Renal cortical epithelial cell (primary cell): ENCODE measurements around the gene PLXNA4. TPM values are rescaled to one million over a fixed set of nuclear protein-coding genes. Genes with fewer than 3 reads are reported as not detected.
"Not testable (repeated sequence)": the region's sequence is repeated elsewhere in the genome, so short reads cannot be mapped to it uniquely, and the experiment has no call there.

Experiments
- DNase-seq: peaks from one replicate; pipeline ENCODE4 v3.0.0-alpha.2; 2011; ENCODE audit warnings: low read depth
- total RNA-seq: library from RNA; depleted of rRNA; stranded (reverse); fragments of >200 nt; gene quantifications from 2 replicates; pipeline ENCODE4 v1.2.3, GENCODE V29; 2014

The PLXNA4 gene
- total RNA-seq, 1 donor from 2014 or later: 0.05 TPM

DNA sequence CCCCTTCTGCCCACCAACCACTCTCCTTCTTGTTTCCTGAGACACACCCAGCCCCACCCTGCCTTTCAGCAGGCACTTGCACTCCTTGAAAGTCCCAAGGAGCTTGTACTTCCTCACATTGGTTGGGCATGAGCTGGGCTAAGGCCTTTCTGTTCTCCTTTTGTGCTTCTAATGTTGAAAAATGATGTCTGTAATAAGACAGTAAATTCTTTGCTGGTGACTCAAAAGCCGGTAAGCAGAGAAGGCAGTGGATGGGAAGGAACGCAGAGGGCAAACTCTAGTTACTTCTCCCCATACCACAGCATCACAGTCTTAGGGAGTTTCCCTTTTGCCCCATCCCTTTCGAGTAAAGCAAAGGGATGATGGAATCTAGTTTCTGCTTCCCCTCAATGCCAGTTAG lies 185.6 kb downstream of the PLXNA4 start:
- DNase-seq: peak; percentile 13

DNA sequence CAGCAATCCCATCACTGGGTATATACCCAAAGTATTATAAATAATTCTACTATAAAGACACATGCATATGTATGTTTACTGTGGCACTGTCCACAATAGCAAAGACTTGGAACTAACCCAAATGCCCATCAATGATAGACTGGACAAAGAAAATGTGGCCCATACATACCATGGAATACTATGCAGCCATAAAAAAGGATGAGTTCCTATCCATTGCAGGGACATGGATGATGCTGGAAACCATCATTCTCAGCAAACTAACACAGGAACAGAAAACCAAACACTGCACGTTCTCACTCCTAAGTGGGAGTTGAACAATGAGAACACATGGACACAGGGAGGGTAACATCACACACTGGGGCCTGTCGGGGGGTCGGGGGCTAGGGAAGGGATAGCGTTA lies 186.2 kb downstream of the PLXNA4 start:
- DNase-seq: not testable (repeated sequence)

DNA sequence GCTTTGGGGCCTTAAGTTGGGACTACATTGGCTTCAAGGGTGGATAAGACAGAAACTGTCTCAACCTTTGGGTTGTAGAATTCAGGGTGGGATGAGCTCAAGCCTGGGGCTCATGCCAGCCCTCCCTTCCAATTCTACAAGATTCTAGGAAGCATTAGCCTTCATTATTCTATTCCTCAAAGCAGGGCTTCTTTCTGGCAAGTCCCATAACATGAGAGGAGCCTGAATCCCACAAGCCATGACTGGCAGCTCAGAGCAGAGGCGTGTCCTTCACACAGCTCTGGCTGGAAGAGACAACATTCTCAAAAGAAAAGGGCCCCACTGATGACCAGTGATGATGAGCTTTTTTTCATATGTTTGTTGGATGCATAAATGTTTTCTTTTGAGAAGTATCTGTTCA lies 187.6 kb downstream of the PLXNA4 start:
- no peak for DNase-seq

DNA sequence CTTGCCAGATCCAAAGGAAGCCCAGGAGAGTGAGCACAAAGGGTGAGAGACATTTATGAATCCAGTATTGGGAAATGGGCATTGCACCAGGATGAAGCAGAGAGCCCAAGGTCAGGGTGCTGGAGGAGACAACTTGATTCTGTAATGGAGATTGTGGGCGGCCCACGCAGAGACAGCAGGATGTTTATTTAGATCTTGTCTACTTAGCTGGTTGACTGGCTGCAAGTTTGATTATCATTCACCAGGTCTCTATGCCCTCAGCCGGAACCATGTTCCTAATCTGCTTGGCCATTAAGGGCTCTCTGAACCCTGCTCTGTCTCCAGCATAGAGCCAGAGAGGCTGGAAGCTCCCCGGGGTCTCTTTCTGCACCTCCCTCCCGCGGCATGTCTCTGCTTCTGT lies 188.7 kb downstream of the PLXNA4 start:
- DNase-seq: no peak

DNA sequence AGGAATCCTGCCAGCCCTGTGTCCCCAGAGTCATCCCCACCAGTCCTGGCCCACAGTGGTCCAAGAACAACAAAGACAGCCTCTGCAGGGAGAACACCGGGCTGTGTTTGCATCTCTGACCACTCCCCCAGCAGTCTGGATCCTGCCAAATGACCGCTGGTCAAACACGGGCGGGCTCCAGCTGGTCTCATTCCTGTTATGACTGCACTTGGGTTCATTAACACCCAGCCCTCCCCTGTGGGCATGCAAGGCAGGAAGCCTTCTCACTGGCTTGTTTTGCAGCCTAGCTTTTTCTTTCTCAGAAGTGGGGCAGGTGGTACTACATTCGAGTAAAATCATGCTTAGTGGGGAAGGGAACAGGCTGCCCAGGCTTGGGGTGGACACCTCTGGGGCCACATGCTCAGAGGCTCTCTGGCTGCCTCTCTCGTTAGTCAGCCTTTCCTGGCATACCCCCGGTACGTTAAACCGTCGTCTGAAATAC lies 190.0 kb downstream of the PLXNA4 start:
- peak; percentile 57 for DNase-seq

DNA sequence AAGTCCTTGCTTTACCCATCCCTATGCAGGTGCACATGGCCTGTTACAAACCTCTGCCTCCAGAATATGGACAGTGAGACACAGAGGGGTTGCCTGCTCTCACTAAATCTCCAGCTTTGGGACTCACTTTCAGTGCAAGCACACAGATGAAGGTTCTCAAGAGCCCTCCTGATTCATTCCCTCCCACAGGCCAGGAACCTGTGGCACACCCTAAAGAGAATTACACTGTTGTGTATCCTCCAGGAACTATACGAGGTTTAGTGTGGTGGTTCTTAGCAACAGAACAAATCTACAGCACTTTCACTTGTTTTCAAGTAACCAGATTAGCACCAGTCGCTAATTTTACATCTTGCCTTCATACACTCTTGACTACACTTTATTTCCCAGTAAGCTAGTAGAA lies 192.3 kb downstream of the PLXNA4 start:
- DNase-seq: peak; percentile 16

DNA sequence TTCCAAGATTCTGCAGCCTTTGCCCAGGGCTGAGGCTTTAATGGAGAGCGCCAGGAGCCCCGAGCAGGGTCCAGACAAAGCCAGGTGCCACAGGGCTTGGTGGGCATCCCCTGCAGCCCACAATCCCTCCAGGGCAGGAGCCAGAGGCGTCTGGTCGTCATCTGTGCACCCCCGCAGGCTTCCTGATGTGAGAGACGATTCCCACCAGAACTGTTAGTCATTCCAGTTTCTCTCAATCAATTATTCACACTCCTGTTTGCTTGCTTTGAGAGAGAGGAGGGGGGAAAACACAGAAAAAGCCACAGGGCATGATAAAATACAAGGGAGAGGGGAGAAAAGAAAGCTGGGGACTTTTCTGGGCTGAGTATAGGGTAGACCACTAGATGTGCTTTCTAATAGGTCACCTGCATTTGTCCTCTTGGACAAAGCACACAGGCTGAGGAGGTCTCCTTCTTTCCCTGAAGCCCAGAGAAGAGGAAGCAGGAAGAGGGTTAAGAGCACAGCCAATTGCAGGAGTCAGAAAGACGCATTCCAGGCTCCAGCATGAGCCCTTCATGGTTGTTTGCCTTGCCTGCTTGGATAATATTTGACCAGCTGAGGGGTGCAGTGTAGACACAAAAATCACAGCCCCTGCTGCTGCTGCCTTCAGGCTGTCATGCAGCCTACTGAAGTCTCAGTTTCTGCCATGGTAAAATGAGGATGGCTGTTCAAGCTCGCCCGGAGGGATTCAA lies 194.4 kb downstream of the PLXNA4 start:
- DNase-seq: peak; percentile 64

DNA sequence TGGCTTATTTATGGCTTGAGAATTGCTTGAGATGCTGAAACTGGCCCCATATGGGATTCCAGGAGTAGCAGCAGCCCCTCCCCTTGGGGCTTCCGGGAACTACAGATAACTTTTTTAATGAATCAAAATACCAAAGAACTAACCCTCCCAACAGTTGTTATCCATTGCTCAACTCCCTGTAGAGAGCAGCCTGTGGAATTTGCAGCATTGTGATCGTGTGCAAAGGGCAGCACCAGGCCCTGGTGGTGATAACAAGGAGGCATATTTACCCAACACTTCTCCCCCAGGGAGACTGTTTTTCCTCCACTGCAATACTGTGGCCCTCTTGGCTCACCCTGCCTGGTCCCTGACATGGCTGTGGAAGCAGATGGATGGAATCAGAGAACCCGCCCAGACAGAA lies 196.2 kb downstream of the PLXNA4 start:
- peak; percentile 36 for DNase-seq

DNA sequence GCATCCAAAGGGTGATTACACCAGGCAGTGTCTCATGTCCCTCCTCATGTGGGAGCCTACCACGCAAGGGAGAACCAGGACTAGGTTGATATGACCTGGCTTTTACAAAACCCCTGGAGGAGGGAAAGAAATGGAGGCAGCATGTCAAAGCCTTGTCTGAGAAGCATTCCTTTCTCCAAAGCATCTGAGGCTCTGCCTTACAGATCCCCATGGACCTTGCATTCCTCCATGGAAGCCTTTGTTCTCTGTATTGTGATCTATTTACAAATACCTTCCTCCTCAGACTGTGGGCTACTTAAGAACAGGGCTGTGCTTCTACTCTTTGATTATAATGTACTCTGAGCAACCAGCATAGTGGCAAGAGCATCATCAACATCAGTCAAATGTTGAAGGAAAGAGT lies 197.0 kb downstream of the PLXNA4 start:
- no peak for DNase-seq

DNA sequence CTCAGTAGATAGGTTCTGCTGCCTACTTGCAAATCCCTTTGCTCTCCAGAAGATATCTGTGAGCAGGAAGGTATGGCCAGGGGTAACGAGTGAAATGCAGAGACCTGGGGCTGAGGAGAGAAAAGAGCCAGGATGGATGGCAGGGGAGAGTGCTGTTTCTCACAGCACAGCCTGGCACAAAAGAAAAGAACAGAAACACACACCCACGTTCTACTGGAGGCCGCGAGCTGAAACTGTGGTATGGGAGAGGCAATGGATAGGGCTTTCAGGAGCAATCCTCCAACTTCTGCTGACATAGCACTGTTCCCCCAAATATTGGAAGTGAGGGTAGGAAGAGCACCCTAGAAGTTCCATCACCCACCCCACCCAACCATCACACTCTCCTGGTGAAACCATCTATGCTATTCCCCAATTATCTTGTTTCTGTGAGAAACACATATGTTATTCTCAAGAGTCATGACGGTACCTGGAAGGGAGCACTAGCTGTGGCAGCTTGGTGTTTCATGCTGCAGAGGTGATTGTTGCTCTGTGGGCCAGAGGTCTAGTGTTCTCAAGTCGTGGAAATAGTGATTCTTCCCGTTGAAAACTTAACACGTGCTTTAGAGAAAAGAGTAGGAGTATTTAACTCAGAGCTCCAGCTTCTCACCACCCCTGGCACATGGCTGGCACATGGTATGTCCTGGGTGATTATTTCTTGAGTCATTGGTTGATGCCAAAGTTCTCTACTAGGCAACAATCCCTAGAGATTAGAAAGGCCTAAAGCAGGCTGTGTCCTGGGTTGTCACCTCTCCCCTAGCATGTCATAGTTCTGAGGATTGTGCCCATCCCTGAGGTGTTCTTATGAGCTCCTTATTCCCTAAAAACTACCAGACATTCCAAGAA lies 198.3 kb downstream of the PLXNA4 start:
- no peak for DNase-seq

DNA sequence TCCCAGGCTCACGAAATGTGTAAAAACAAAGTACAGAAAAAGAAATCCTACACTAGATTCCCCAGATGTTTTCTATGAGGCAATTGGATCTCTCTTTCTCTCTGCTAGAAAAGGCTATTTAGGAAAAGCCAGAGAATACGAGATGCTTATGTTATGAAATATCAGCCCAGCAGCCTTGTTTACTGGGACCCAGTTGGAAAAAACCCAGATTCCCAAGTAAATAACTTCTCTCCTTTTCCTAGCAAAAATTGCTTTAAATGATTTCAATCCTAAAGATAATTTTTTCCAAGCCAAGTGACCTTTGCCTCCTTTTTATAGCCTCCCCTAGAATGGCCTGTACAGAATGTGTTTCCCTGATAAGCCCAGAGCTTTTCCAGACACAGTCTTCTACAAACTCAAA lies 199.3 kb downstream of the PLXNA4 start:
- no peak for DNase-seq

DNA sequence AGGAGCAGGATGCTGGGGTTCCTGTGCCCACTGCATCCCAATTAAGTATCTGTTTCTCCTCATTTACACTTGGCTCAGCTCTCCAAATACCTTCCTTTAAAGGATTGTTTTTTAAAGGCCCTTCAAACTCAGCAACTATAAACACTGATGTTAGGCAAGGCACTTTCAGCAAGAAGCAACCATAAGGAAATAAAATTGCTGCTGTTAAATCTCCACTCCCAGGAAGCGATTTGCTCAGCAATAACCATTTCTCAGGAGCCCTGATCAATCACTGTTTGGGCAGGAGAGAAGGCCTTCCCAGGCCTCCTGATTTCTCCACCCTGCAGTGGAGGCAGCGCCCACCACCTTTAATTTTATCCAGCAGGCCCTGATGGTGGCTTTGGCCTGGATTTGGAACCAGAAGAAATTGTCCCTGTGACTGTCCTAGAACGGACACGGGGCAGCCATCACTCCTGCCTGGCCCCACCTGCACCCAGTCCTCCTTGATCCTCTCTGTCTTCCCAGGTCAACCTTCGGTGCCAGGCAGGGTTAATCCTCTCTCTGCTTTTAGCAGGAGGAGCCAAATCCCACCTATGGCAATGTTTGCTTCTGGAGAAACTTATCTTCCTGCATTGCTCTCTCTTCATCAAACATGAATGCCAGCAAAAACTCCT lies 199.8 kb downstream of the PLXNA4 start:
- DNase-seq: no peak

DNA sequence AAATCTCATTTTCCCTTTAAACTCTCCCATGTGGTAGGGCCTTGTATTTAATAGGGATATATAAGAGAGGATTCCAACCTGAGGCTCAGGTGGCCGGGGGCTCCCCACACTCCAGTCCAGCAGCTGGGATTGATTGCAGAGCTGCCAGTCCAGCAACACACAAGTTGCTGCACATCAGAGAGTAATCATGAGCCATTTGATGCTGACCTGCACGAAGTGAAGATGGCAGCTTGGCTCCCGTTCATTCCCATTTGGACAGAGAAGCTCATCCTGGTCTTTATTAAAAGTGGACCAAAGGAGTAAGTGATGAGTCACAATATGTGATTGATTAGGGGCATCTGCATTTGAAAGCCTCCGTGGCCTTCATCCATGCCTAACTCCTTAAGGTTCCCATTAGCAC lies 202.4 kb downstream of the PLXNA4 start:
- DNase-seq: no peak

DNA sequence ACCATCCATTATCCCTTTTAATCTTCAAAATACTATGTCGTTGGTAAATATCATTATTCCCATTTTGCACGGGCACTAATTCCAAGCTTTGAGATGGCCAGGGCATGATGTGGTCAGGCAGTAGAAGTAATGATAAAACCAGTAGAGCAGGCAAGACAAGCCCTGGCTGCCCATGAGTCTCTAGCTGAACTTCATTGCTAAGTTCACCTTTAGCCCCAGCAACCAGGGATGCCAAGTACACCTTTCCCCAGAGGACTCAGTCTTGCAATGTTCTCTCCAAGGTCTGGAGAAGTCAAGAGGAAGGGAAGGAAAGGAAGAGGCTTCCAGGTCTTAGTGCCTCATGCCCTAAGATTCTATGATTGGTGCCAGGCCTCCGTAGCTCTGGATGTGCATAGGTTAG lies 203.2 kb downstream of the PLXNA4 start:
- no peak for DNase-seq

DNA sequence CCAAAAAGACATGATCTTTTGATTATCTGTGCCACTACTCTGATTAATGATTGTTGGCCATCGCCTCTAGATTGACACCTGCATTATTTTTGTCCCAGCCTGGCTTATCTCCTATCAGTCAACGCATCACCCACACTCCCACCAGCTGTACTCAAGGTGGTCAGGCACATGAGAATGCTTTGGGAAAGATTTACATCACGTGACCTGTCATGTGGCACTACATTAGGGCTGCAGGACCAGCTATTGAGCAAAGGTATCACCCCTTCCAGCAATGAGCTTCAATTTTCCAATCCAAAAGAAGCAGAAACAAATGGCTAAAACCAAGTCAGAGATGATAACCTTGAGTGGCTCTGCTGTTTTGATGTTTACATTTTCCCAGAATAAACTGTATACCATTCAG lies 204.3 kb downstream of the PLXNA4 start:
- no peak for DNase-seq

DNA sequence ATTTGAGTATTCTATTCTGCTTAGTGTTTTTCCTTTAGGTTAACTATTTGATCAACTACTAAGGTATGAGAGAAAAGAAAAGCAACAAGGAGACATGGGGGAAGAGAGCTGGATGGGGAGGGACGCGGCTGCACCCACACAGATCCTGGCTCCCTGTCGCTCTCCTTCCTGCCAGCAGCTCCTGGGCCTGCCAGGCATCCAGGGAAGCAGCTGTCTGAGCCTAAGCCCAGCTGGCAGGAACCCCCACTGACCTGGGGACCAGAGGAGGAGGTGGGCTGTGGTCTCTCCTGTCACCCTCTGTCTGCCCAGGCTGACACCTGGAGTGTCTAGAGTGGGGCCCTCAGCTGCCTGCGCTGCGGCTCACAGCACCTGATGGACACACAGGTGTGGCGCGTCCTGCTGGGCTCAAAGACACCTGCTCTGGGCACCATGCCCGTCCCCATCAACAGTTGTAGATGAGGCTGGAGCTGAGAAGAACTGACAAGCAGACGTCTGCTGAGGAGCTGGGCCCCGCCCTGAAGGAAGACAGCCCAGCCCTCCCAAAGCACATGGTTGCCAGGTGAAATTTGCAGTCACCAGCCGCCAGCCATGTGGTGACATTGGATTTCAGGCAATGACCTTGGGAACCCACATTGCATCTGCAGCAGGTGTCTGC lies 207.9 kb downstream of the PLXNA4 start:
- no peak for DNase-seq

DNA sequence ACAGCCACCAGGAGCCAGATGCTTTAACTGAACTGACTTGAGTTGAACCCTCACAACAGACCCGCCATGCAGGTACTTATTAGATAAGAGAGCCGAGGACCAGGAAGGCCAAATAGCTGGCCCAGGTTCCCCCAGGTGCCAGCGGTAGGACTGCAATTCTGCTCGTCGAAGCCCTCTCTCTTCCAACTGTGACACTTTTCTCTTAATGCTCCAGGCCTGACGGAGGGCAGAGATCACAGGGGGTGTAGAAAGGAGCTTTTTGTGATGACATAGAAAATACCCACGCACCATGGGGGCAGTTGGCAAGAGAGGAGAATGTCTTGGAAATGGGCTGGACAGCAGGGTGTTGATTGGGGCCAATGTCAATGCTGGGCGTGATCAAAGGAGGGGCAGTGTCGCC lies 208.5 kb downstream of the PLXNA4 start:
- DNase-seq: no peak

DNA sequence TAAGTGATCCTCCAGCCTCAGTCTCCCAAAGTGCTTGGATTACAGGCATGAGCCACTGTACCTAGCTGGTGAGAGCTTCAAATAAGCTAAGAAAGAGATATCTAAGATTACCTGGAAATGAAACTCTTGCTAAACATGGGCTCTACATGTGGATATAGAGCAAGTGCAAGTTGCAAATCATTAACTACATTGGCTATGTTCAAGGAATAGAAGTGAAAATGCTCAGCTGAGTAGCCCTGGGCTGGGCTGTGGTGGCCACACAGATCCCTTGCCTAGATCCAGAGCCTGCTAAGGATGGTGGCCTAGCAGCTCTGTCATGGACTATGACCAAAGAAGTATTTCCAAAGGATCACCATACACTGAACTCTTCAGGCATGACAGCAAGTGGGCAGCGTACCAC lies 209.3 kb downstream of the PLXNA4 start:
- DNase-seq: peak; percentile 11

DNA sequence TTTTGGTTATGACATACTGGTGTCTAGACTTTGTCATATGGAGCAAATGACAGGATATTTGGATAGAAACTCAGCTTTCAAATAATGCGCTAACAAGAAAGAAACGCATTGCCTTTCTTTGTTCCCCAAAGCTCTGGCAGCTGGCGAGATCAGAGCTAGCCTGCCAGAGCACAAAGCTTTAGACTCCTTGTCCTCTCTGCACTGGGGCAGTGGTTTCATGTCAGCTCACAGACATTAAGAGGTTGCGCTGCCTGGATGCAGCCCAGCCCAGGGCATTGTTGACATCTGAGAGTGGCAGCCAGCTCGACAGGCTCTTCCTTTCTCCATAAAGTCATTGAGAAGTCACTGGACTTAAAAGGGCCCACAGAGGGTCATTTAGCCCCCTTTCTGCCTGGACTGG lies 212.0 kb downstream of the PLXNA4 start:
- DNase-seq: no peak

DNA sequence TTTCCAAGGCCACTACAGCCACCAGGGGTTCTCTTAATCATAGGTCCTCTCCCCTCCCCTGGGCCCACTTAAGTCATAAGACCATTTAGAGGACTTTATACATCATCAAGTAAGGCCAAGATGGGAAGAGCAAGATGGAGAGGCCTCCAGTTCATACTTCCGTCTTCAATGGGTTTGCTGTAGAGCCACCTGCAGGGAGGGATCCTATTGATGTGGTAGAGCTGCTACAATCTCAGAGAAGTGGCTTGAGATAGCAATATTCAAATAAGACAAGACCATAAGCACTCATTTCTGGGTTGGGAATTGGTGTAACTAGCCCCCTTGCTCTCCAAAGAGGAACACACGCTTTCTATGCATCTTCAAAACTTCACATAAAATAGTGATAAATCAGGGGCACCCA lies 214.2 kb downstream of the PLXNA4 start:
- DNase-seq: no peak

DNA sequence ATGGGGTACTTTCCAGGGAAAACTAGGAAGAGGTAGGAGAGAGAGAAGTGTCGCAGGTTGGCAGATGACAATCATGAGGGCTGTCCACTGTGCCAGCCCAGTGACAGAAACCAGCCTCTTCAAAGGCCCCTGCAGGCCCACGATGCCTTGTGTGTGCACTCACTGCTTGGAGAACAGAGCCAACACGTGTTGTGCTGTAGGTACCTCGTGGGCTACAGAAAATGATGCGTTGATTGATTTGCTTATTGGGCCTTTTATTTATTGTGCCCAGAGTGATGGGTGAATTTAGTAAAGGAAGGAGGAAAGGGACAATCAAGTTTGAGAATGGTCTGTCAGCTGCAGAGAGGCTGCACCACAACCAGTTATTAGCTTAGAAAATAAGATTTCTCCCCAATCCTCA lies 215.1 kb downstream of the PLXNA4 start:
- DNase-seq: no peak

DNA sequence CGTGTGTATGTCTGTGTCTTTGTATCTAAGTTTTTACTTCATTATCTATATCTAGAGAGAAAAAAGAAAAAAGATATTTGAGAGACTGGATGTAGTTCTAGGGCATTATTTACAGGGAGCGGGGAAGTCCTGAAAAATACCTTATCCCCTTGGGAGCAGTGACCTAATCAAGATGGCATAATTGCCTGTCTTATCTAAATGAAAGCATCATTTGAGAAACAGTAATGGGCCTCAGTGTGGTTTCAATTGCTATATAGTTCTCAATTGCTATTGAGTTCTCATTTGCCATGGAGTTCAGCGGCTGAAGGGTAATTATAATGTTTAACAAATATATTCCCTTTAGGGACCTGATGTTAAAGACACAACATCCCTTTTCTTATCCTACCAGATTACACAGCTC lies 216.5 kb downstream of the PLXNA4 start:
- DNase-seq: no peak
